DMS79 treated with DMSO at 0.1 percent for 48 hours (cell line): Measurements from ENCODE around the gene INAFM1.

ENCODE experiments used
- DNase-seq: peaks from one replicate; lab custom pipeline; 2025; lab: John Stamatoyannopoulos, UW

The INAFM1 gene

GRCh38 chr19:47310323-47310722, 35.6 kb downstream of the INAFM1 start:
- no peak for DNase-seq

- DNase-seq, result peak; percentile 51
These were observed 36.1 kb downstream of the INAFM1 start for GRCh38 chr19:47310819-47311218.

GRCh38 chr19:47312366-47313006, 37.8 kb downstream of the INAFM1 start:
- DNase-seq, result no peak

- no peak for DNase-seq
These were observed 39.1 kb downstream of the INAFM1 start for GRCh38 chr19:47313754-47314295.

GRCh38 chr19:47315125-47315821, 40.6 kb downstream of the INAFM1 start:
- no peak for DNase-seq

GRCh38 chr19:47316513-47316912, 41.8 kb downstream of the INAFM1 start:
- DNase-seq, result no peak

- no peak for DNase-seq
These were observed 45.5 kb downstream of the INAFM1 start for GRCh38 chr19:47319923-47320871.

- no peak for DNase-seq
These were observed 46.9 kb downstream of the INAFM1 start for GRCh38 chr19:47321630-47322029.

GRCh38 chr19:47322058-47322457, 47.4 kb downstream of the INAFM1 start:
- DNase-seq, result no peak

- no peak for DNase-seq
These were observed 48.7 kb downstream of the INAFM1 start for GRCh38 chr19:47323409-47323808.

- no peak for DNase-seq
These were observed 49.2 kb downstream of the INAFM1 start for GRCh38 chr19:47323872-47324271.

- DNase-seq, result no peak
These were observed 49.8 kb downstream of the INAFM1 start for GRCh38 chr19:47324502-47324901.
